GM21423 (cell line): ENCODE data around the gene DAAM2.

Source experiments
- ATAC-seq: cut with Tn5 transposase; IDR thresholded peaks from one replicate; pipeline ENCODE4 v1.9.1; 2021; ENCODE audit warnings: mild to moderate bottlenecking, moderate library complexity; ENCODE audit not compliant: unreplicated experiment

DAAM2 gene

GRCh38 chr6:39816747-39817146 lies 24.6 kb downstream of the DAAM2 start:
- ATAC-seq, result no peak

DNA sequence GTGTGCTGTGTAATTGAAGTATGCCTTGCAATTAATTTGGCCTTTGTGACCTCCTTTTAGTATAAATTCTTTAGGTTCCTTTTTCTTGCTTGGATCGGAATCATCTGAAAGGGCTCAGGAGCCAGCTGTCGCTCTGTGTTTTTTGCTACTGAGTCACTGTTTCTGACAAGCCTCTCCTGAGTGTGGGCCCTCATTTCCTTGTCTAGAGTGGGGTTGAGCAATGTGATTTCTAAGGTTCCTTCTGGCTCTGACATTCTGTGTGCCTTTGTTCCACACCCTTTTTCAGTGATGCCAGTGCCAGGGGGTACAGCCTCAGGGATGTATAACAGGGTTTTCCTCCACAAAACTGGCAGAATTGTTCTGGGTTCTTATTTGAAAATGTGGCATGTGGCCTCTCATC lies 26.5 kb downstream of the DAAM2 start:
- ATAC-seq, result no peak

- ATAC-seq, result no peak
Measured at GRCh38 chr6:39819228-39819627, 27.1 kb downstream of the DAAM2 start.

DNA sequence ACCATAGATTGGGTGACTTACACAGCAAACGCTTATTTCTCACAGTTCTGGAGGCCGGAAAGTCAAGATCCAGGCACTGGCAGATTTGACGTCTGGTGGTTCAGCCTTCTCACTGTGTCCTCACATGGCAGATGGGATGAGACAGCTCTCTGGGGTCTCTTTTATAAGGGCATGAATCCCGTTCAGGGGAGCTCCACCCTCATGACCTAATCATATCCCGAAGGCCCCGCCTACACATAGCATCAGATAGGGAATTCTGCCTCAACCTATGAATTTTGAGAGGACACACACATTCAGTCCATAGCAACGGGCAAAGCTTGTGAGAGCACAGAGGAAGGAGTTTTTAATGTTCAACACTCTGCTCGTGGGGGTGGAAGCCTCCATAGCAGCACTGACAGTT lies 27.5 kb downstream of the DAAM2 start:
- no peak for ATAC-seq

GRCh38 chr6:39820553-39820952 lies 28.4 kb downstream of the DAAM2 start:
- no peak for ATAC-seq

- ATAC-seq, result no peak
Measured at GRCh38 chr6:39821046-39821740, 29.0 kb downstream of the DAAM2 start.

DNA sequence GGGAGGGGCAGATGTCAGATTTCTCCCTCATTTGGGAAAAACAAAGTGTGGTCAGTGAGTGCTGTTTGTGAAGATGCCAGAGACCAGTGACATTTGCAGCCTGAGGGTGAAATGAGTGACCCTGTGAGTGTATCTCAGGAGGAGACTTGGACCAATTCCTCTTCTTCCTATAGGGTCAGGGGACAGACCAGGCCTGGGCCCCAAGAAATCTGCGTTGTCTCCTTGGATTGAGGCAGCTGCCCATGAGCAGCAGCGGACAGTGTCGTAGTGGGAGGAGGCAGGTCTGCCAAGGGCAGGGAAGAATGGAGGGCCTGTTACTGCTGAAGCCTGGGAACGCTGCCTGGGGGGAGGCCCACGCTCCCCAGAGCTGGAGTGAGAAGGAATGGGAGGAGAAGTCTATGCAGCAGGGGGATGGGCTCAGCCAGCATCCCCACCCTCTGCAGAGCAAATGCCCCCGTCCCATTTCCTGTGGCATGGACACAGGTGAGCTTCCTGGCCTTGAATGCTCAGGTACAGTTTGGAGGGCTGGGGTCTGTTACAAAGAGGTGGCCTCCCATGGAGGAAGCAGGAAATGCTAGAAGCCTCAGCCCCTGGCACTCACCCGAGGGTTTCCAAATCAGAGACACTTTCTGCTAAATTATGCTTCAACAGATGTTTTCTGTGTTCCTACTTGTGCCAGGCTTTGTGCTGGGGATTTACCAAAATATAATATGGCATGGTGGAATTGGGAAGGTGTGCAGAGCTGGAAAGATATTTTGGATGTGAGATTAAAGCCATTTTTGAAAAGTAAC lies 29.8 kb downstream of the DAAM2 start:
- no peak for ATAC-seq

DNA sequence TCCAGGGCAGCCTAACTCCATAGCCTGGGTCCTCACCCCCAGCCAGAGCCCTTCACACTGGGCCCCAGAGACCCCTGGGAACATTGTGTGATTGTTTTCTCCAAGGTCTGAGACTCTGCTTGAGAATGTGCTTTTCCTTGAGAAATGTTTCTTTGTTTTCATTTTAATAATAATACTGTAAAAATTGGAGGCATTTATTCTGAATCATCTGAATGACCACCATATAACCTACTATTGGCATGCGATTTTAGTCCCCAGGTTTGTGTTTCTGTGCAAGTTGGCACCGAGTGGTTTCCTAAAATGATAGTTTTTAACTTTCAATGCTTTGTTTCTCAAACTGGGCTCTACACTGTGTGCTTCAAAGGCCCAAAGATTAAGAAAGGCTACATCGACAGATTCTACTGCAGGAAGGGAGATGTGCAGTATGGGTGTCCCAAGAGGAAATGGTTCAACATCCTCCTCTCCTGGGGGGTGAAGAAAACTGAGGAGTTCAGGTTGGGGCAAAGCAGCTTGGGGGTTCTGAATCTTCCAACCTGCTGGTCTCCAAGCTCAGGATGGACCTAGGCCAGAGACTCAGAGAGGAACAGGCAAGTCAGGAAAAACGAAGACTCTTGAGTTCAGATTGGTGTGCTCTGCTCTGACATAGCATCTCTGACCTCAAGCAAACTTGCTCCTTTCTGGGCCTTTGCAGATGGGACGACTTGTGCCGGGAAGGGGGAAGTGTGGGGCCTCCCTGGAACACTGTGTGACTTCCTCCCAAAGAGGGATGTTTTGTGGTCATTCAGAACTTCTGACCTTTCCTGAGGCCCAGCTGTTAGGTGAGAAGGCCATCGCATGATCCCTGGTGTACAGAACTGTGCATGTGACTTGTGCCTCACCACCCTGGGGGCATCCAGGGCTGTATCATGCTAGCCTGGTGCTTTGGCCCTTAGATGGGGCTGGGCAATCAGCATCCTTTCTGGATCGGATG lies 31.0 kb downstream of the DAAM2 start:
- no peak for ATAC-seq

- no peak for ATAC-seq
Measured at GRCh38 chr6:39824030-39824926, 32.1 kb downstream of the DAAM2 start.

DNA sequence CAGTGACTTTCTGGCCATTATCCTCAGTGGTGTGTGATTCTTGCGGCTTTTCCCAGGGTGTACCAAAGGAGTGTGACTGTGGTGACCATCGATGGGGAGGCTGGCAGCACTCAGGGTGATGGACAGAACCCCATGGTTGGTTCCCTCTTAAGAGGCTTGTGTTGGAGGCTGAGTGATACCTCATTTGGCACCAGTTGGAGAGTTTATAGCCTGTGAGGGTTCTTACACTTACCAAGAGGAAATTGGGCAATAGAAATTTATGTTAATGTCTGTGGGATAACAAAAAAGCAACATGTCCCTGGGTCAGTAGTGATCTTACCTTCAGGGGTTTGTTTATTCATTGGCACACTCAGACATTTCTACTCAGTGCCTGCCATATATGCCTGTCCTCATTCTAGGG lies 37.2 kb downstream of the DAAM2 start:
- ATAC-seq, result no peak

DNA sequence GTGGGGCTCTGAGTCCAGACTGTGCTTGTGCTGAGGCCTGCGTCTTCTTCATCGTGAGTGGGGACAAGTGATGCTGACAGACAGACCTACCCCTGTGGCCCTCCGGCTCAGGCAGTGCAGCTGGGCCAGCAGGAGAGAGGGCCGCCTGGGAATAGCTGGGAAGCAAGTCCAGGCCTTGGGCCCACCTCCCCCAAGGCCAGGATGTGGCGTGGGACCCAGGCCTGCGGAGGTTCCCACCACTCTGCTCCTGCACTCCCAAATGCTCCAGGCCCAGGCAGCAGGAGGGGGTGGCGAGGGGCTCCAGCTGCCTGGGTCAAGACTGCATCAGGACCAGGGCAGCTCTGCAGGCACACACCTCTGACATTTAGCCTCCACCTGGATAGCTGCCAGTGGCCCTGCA lies 38.3 kb downstream of the DAAM2 start:
- no peak for ATAC-seq

DNA sequence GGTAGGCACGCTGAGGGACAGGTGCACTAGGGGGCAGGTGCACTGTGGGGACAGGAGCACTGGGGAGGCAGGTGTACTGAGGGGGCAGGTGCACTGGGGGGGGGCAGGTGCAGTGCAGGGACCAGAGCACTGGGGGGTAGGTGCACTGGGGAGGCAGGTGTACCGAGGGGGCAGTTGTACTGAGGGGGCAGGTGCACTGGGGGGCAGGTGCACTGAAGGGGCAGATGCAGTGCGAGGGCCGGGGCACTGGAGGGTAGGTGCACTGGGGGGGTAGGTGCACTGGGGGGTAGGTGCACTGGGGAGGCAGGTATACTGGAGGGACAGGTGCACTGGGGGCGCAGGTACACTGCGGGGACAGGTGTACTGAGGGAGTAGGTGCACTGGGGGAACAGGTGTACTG lies 39.5 kb downstream of the DAAM2 start:
- ATAC-seq, result no peak

DNA sequence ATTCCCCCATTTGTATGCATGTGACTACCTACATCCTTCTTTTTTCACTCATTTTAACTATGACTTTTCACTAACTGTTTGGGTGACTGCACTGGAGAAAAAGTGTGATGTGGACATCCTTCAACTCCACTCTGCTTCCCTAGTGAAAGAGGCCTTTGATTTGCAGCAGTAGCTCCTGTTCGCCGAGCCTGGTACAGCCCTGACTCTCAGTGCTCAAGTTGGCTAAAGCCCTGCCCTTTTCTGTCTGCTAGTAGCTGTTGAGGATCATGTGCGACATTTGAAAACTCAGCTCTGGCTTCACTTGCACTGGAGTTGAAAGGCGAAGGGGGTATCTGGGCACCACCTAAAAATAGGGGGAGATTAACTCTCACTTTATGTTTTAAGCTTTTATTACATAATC lies 42.1 kb downstream of the DAAM2 start:
- no peak for ATAC-seq

DNA sequence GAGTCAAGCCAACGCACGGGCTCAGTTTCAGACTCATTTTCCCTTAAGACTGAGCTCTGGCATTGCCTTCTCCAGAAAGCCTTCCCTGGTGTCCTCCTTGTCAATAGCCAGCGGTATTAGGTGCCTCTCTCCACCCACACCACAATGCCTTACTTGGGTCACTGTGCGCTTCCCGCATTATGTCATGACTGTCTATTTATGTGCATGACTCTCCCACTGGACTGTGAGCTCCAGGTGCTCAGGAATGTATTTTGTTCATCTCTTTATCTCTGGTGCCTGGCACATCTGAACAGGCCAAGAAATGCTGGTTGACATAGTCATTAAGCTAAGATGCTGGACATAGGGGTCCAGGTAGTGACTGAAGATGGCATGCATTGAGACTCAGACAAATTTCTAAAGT lies 42.7 kb downstream of the DAAM2 start:
- ATAC-seq, result no peak

- no peak for ATAC-seq
Measured at GRCh38 chr6:39835821-39836295, 43.7 kb downstream of the DAAM2 start.

- no peak for ATAC-seq
Measured at GRCh38 chr6:39836606-39837005, 44.4 kb downstream of the DAAM2 start.

GRCh38 chr6:39839445-39839844 lies 47.3 kb downstream of the DAAM2 start:
- no peak for ATAC-seq

DNA sequence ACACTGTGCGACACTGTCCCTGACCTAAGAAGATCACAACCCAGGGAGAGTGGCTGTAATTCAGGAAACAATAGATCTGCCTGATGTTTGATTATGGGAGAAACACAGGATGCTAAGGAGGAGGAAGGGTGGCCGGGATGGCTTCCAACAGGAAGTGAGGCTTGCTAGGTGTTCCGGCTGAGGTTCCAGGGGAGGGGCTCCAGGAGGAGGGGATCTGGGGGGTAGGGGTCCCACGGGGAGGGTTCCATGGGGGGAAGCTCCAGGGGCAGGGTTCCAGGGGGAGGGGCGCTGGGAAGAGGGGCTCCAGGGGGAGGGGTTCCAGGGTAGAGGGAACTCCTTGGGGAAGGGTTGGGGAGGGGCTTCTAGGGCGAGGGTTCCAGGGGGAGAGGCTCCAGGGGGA lies 48.6 kb downstream of the DAAM2 start:
- ATAC-seq, result no peak

- ATAC-seq, result no peak
Measured at GRCh38 chr6:39841291-39841690, 49.1 kb downstream of the DAAM2 start.

DNA sequence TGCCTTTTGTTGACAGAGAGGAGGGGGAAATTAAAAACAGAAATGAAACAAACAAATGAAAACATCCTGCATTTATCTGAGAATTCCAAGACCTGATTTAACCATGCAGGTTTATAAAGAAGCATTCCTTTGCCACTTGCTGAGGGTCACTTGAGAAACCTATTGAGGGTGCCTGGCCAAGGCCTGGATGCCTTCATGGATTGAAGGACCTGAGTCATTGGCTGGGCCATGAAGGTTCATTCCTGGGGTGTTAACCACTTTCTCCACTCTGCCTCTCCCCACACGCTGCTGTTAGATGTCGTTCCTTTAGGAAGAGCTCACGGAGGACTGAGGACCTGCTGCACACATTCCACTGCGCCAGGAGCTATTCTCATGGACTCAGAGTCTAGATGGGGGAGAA lies 49.7 kb downstream of the DAAM2 start:
- no peak for ATAC-seq
